OCI-LY3 (cell line): Measurements from ENCODE around the gene EEIG2.

Experiments
- H2AFZ ChIP-seq: fragments of 200-600, 300-600 bp; shearing (Covaris generic); 2 replicates; pipeline ENCODE4 v1.6.0; 2014; ENCODE audit warnings: antibody characterized with exemption, low read depth, low read length
- H3K27ac ChIP-seq: fragments of 200-600, 300-600 bp; sonication (generic); 2 replicates; pipeline ENCODE4 v1.5.1; 2014; ENCODE audit warnings: mild to moderate bottlenecking, low read length, moderate library complexity, mixed read lengths
- H3K27me3 ChIP-seq: fragments of 200-600, 300-600 bp; sonication (generic); 2 replicates; pipeline ENCODE4 v1.6.1; 2014; ENCODE audit warnings: low read depth, low read length, mixed read lengths
- H3K36me3 ChIP-seq: fragments of 200-600, 300-600 bp; sonication (generic); replicated peaks from 2 replicates; pipeline ENCODE3; 2014; ENCODE audit warnings: low read depth, low read length, mixed read lengths
- H3K4me1 ChIP-seq: fragments of 300-600, 200-600 bp; sonication (generic); 2 replicates; pipeline ENCODE4 v1.6.1; 2014; ENCODE audit warnings: low read length, mixed read lengths
- H3K4me2 ChIP-seq: fragments of 200-600, 300-600 bp; sonication (generic); 2 replicates; pipeline ENCODE4 v1.6.1; 2014; ENCODE audit warnings: low read length, mixed read lengths
- H3K4me3 ChIP-seq: fragments of 300-600, 200-600 bp; sonication (generic); 2 replicates; pipeline ENCODE4 v1.5.1; 2014; ENCODE audit warnings: antibody characterized with exemption, mild to moderate bottlenecking, low read length, moderate library complexity
- H3K79me2 ChIP-seq: fragments of 300-600, 200-600 bp; shearing (Covaris generic); 2 replicates; pipeline ENCODE4 v1.6.1; 2014; ENCODE audit warnings: mild to moderate bottlenecking, low read length, mixed read lengths
- H3K9ac ChIP-seq: fragments of 300-600, 200-600 bp; shearing (Covaris generic); 2 replicates; pipeline ENCODE4 v1.6.0; 2014; ENCODE audit warnings: mild to moderate bottlenecking, low read length, moderate library complexity
- H3K9me3 ChIP-seq: fragments of 200-600, 300-600 bp; shearing (Covaris generic); 2 replicates; pipeline ENCODE4 v1.6.1; 2014; ENCODE audit warnings: low read length, mixed read lengths; ENCODE audit not compliant: insufficient read depth
- H4K20me1 ChIP-seq: fragments of 200-600, 300-600 bp; sonication (generic); 2 replicates; pipeline ENCODE4 v1.6.1; 2016; ENCODE audit warnings: low read length, mixed read lengths; ENCODE audit not compliant: insufficient read depth
- EZH2phosphoT487 ChIP-seq: fragments of 200-600 bp; shearing (Covaris generic); IDR thresholded peaks from 2 replicates; pipeline ENCODE4 v1.6.1; 2018; ENCODE audit warnings: antibody characterized with exemption, mixed run types, low read depth
- TF ChIP-seq, protein P1 (sequence below): fragments of 200-600, 300-600 bp; sonication (generic); IDR thresholded peaks from 2 replicates; pipeline ENCODE4 v1.5.1; 2014; ENCODE audit warnings: antibody characterized with exemption, low read length, low read depth

EEIG2 gene

GRCh38 chr1:108559215-108560186 is at the start of gene EEIG2:
EEIG2 (plus strand) TSS chr1:108560100; CDS start chr1:108560429, 329 bp downstream.
- no peaks in the 10 kb centered on the region for H3K36me3 ChIP-seq
- H3K4me2 ChIP-seq = peak within 1 kb of the TSS; percentile 90
- peaks cover 47% of the 10 kb centered on the region for H3K4me1 ChIP-seq
- H3K79me2 ChIP-seq = peaks cover 3% of the 10 kb centered on the region; the same call in 1 of the 2 replicates
- H2AFZ ChIP-seq = peak within 1 kb of the TSS; percentile 60
- no peaks in the 10 kb centered on the region for H3K9me3 ChIP-seq
- no peaks in the 10 kb centered on the region for H3K27me3 ChIP-seq
- peak within 1 kb of the TSS; percentile 82 for H3K27ac ChIP-seq
- TF ChIP-seq, protein P1, sequence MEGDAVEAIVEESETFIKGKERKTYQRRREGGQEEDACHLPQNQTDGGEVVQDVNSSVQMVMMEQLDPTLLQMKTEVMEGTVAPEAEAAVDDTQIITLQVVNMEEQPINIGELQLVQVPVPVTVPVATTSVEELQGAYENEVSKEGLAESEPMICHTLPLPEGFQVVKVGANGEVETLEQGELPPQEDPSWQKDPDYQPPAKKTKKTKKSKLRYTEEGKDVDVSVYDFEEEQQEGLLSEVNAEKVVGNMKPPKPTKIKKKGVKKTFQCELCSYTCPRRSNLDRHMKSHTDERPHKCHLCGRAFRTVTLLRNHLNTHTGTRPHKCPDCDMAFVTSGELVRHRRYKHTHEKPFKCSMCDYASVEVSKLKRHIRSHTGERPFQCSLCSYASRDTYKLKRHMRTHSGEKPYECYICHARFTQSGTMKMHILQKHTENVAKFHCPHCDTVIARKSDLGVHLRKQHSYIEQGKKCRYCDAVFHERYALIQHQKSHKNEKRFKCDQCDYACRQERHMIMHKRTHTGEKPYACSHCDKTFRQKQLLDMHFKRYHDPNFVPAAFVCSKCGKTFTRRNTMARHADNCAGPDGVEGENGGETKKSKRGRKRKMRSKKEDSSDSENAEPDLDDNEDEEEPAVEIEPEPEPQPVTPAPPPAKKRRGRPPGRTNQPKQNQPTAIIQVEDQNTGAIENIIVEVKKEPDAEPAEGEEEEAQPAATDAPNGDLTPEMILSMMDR = peak; percentile 42
- TF ChIP-seq EZH2phosphoT487 = no peak
- peaks cover 10% of the 10 kb centered on the region; the same call in 1 of the 2 replicates for H4K20me1 ChIP-seq
- H3K9ac ChIP-seq = peak within 1 kb of the TSS; percentile 78
- H3K4me3 ChIP-seq = peak within 1 kb of the TSS; percentile 89

DNA sequence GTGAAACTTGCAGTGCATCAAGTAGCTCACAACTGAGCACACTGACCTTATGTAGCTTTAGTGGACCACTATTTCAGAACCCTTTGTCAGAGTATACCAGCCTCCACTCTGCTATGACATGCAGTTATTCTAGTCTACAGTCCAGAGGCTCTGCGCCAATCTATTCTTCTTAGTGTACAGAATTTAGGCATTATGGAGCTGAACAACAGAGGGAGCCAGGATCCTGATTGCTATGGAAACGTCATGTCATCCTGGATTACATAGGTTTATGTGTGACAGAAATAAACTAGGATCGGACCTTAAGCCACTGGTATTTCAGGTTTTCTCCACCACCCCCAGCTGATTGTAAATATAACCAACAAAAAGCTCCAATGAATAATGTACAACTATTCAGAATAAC is 48.1 kb upstream of the EEIG2 start:
- Histone ChIP-seq H3K9ac (no peak overlapping the region), H2AFZ (no peak overlapping the region), H3K27ac (no peak overlapping the region), H3K9me3 (no peaks in the 10 kb centered on the region), H3K27me3 (no peaks in the 10 kb centered on the region), H3K4me3 (no peak overlapping the region), H4K20me1 (no peaks in the 10 kb centered on the region), H3K79me2 (no peaks in the 10 kb centered on the region), H3K4me1 (no peaks in the 10 kb centered on the region), H3K36me3 (no peaks in the 10 kb centered on the region), H3K4me2 (no peak overlapping the region)
- TF ChIP-seq, protein P1 = no peak
- TF ChIP-seq EZH2phosphoT487 = no peak

GRCh38 chr1:108512239-108513043 is 47.5 kb upstream of the EEIG2 start:
- H3K4me2 ChIP-seq = no peak overlapping the region

More at GRCh38 chr1:108512239-108513043, 47.5 kb upstream of the EEIG2 start:
- H3K4me3 ChIP-seq = no peak overlapping the region
- TF ChIP-seq, protein P1 = peak; percentile 75
- no peak for TF ChIP-seq EZH2phosphoT487
- H3K9me3 ChIP-seq = no peaks in the 10 kb centered on the region
- no peak overlapping the region for H3K27ac ChIP-seq
- H3K9ac ChIP-seq = no peak overlapping the region
- H4K20me1 ChIP-seq = no peaks in the 10 kb centered on the region
- H2AFZ ChIP-seq = no peak overlapping the region
- no peaks in the 10 kb centered on the region for H3K36me3 ChIP-seq
- H3K4me1 ChIP-seq = no peaks in the 10 kb centered on the region
- H3K27me3 ChIP-seq = no peaks in the 10 kb centered on the region
- H3K79me2 ChIP-seq = no peaks in the 10 kb centered on the region
